22Rv1 (cell line): ENCODE results near the gene RPL6.
"Not testable (repeated sequence)": the region's sequence is repeated elsewhere in the genome, so short reads cannot be mapped to it uniquely, and the experiment has no call there.

Source experiments
- H3K27ac ChIP-seq: fragments of 450-650 bp; 2 replicates; pipeline ENCODE4 v1.5.1; 2017
- ZFX ChIP-seq: fragments of 450-650 bp; IDR thresholded peaks from 2 replicates; pipeline ENCODE4 v1.6.1; 2017; ENCODE audit warnings: antibody characterized with exemption, borderline replicate concordance
- TF ChIP-seq, protein P1 (sequence below): fragments of 450-650 bp; IDR thresholded peaks from 2 replicates; pipeline ENCODE4 v1.5.1; 2017; ENCODE audit warnings: mild to moderate bottlenecking

The RPL6 gene

DNA sequence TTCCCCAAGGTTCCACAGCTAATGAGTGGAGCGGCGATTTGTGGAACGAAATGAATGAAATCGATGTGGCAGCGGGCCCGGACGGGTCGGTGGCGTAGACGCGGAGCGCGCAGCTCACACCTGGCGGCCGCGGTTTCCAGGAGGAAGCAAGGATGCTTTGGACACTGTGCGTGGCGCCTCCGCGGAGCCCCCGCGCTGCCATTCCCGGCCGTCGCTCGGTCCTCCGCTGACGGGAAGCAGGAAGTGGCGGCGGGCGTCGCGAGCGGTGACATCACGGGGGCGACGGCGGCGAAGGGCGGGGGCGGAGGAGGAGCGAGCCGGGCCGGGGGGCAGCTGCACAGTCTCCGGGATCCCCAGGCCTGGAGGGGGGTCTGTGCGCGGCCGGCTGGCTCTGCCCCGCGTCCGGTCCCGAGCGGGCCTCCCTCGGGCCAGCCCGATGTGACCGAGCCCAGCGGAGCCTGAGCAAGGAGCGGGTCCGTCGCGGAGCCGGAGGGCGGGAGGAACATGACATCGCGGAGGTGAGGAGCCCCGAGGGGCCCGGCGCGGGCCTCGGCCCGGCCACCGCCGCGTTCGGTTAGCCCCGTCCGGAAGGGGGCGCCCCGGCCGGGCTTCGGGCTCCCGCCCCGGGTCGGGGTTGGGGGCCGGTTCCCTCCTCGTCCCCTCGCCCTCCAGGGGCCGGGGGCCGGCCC is 9.3 kb upstream of the RPL6 start, which contains the start of gene PTPN11:
Gene PTPN11 (plus strand): TSS at position 340 of the 689 bp plus-strand sequence. CDS start 165 bp downstream, at position 505.
- TF ChIP-seq ZFX, result no peak
- TF ChIP-seq, protein P1, sequence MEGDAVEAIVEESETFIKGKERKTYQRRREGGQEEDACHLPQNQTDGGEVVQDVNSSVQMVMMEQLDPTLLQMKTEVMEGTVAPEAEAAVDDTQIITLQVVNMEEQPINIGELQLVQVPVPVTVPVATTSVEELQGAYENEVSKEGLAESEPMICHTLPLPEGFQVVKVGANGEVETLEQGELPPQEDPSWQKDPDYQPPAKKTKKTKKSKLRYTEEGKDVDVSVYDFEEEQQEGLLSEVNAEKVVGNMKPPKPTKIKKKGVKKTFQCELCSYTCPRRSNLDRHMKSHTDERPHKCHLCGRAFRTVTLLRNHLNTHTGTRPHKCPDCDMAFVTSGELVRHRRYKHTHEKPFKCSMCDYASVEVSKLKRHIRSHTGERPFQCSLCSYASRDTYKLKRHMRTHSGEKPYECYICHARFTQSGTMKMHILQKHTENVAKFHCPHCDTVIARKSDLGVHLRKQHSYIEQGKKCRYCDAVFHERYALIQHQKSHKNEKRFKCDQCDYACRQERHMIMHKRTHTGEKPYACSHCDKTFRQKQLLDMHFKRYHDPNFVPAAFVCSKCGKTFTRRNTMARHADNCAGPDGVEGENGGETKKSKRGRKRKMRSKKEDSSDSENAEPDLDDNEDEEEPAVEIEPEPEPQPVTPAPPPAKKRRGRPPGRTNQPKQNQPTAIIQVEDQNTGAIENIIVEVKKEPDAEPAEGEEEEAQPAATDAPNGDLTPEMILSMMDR, result peak; percentile 79

DNA sequence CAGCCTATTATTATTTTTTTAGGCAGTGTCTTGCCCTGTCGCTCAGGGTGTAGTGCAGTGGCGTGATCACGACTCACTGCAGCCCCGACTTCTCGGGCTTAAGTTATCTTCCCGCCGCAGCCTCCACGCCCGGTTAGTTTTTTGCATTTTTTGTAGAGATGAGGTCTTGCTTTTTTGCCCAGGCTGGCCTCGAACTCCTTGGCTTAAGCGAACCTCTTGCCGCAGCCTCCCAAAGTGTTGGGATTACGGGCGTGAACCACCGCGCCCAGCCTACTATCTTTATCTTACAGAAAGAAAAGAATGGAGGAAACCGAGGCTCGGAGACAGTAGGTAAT is 8.8 kb upstream of the RPL6 start:
- no peak for TF ChIP-seq ZFX
- TF ChIP-seq, protein P1, result no peak
- peak overlapping the region; percentile 97 for H3K27ac ChIP-seq

More for the DNA sequence above, 9.3 kb upstream of the RPL6 start, which contains the start of gene PTPN11:
- H3K27ac ChIP-seq, result peak within 1 kb of the TSS; percentile 97

DNA sequence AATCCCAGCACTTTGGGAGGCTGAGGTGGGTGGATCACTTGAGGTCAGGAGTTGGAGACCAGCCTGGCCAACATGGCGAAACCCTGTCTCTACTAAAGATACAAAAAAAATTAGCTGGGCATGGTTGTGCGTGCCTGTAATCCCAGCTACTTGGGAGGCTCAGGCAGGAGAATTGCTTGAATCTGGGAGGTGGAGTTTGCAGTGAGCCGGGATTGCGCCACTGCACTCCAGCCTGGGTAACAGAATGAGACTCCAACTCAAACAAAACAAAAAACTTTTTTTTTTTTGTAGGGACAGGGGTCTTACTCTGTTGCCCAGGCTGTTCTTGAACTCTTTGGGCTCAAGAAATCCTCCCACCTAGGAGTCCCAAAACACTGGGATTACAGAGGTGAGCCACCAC is 6.1 kb upstream of the RPL6 start:
- not testable (repeated sequence) for H3K27ac ChIP-seq

DNA sequence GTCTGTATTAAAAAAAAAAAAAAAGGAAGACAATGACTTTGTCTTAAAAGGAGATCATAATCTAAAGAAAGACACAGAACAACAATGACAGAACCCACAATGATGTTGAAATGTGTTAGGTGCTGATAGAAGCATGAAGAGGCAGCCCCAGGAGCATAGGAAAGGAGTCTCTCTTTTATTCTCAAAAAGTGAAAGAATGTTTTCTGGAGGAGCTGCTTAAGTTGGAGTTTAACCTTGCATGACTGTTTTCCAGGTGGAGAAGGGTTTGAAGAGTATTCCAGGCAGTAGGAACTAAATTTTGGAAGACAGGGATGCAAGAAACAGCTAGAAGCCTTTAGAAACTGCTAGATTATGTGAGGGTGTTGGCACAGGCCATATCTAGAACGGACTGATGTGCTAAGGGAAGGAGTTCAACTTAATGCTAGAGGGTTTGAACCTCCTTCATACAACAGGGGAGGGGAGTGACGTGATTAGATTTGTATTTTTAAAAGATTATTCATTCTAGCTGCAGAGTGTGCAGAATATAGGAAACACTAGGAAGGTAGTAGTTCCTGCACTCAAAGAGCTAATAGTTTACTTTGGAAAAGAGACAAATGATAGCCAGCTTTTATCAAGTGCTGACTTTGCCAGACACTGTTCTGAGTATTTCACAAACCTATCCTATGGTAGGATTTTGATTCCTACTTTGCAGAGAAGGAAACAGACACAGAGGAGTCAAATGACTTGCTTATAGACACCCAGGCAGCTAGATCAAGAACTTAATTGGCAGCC is 4.6 kb upstream of the RPL6 start:
- no peak for TF ChIP-seq ZFX

DNA sequence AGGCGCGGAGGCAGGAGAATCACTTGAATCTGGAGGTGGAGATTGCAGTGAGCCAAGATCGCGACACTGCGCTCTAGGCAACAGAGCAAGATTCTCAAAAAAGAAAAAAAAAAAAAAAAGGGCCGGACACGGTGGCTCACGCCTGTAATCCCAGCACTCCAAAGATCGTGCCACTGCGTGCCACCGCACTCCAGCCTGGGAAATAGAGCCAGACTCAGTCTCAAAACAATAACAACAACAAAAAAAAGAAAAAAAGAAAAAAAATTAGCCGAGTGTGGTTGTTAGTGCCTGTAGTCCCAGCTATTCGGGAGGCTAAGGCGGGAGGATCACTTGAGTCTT is 470 bp upstream of the RPL6 start:
- peak overlapping the region; percentile 89; the same call in 1 of the 2 replicates for H3K27ac ChIP-seq
- TF ChIP-seq ZFX, result no peak
- TF ChIP-seq, protein P1, result no peak

More for the DNA sequence above, 4.6 kb upstream of the RPL6 start:
- no peak overlapping the region for H3K27ac ChIP-seq

DNA sequence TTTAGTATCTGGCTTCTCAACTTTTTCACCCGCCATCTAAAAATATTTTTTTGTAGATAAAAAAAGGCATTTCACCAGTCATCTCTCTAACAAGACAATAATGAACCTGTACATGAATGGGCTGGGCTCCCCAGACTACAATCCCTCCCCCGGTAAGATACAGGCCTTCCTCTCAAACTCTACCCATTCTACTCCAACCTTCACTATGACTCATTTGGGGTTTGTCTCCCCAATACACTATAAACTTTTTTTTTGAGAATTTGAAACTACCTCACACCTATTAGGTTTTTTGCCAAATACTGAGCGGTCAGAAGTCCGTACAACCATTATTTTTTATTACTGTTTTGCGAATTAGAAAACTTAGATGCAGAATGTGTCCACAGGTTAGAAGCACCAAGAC is 784 bp downstream of the RPL6 start:
- peak overlapping the region; percentile 89 for H3K27ac ChIP-seq
- TF ChIP-seq ZFX, result no peak
- TF ChIP-seq, protein P1, result no peak

DNA sequence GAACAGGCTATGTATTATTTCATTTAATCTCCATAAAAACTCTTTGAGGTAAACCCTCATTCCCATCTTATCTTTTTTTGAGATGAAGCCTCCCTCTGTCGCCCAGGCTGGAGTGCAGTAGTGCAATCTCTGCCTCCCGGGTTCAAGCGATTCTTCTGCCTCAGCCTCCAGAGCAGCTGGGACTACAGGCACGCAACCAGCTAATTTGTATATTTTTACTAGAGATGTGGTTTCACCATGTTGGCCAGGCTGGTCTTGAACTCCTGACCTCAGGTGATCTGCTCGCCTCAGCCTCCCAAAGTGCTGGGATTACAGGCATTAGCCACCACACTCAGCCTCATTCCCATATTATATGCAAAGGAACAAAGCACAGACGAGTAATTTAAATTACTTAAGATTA is 1.7 kb downstream of the RPL6 start:
- H3K27ac ChIP-seq, result peak overlapping the region; percentile 89; the same call in 1 of the 2 replicates

DNA sequence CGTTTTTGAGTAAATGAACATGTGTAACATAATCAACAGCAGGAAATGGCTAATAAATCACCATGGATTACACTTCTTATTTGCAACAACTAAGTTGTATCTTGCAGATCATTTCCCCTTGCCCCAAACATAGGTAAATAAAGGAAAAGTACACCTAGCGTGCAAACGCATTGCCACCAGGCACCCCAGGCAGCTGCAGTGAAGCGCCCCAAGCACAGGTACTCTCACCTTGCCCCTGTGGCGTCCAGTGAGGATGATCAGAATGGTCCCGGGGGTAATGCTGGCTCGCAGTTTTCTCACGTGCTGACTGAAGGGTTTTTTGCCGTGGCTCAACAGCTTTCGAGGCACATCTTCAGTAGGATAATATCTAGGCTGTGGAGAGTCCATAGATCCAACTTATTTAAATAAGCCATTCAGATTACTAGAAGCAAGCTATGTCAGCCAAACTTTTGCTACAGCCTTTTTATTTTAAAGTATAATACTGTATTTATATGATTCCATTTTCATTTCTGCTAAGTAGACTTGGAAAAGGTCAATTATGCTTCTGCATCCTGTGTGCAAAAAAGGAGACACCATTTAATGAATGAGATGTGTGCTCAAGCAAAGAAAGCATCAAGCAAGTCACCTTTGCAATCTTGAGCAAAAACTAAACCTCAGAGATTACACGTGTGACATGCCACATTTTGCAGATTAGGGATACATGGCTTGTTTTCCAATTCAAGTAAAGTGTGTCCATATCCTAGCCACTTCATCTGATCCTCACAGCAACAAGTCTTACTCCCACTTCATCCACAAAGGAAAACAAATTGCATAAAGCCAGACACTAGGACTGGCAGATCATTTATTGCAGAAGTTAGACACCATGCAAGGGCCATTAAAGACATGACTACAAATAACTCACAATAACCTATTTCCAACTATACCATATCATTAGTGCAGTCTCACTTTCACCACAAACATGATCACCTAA is 2.6 kb downstream of the RPL6 start:
- TF ChIP-seq, protein P1, result no peak
- no peak for TF ChIP-seq ZFX
- peak overlapping the region; percentile 89; the same call in 1 of the 2 replicates for H3K27ac ChIP-seq
